ENCODE measurements around the gene FHL1.

DNA sequence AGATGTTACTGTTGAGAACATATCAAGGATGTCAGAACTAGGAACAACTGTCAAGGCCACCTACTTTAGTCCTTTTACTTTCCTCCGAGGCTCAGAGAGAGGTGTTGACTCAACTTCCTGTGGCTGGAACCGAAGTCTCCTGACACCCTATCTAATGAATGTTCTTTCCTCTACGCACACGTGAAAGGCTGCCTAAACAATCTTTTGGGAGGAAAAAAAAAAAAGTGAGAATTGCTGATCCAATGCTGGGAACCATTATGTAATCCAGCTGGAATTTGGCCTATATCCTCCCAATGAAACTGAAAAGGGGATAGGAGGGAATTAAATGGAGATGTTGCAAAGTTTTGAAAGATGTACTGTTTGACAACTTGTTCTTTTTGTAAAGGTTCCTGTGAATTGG lies 112.2 kb downstream of the FHL1 start:
- TF ChIP-seq, protein P1, sequence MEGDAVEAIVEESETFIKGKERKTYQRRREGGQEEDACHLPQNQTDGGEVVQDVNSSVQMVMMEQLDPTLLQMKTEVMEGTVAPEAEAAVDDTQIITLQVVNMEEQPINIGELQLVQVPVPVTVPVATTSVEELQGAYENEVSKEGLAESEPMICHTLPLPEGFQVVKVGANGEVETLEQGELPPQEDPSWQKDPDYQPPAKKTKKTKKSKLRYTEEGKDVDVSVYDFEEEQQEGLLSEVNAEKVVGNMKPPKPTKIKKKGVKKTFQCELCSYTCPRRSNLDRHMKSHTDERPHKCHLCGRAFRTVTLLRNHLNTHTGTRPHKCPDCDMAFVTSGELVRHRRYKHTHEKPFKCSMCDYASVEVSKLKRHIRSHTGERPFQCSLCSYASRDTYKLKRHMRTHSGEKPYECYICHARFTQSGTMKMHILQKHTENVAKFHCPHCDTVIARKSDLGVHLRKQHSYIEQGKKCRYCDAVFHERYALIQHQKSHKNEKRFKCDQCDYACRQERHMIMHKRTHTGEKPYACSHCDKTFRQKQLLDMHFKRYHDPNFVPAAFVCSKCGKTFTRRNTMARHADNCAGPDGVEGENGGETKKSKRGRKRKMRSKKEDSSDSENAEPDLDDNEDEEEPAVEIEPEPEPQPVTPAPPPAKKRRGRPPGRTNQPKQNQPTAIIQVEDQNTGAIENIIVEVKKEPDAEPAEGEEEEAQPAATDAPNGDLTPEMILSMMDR (IDR thresholded peaks at IDR 0.05), result no peak
- TF ChIP-seq POLR2A (IDR thresholded peaks at IDR 0.05), result no peak

Data from suprapubic skin (tissue), 3 donors.